Left kidney (tissue), 8 donors: ENCODE data around the gene RCBTB1. TPM values are rescaled to one million over a fixed set of nuclear protein-coding genes. Genes with fewer than 3 reads are reported as not detected.
A peak's percentile ranks its signal among the peaks of the same experiment; 100 is the strongest.
"Not testable (repeated sequence)": the region's sequence is repeated elsewhere in the genome, so short reads cannot be mapped to it uniquely, and the experiment has no call there.

ENCODE experiments used
- DNase-seq: peaks from one replicate; pipeline ENCODE4 v3.0.0-alpha.2; 2013
- long read RNA-seq, 8 donors: transcript quantifications; one replicate each; lab custom pipeline, GENCODE V29; 2026
- polyA plus RNA-seq: library from polyadenylated mRNA; unstranded; fragments of 120-200 nt; gene quantifications from one replicate; pipeline ENCODE4 v1.2.1, GENCODE V29; 2013; ENCODE audit not compliant: insufficient read length

Gene RCBTB1
- 53.1 TPM for polyA plus RNA-seq
- long read RNA-seq, donor 1, full-length matches to known transcripts = 5 of 5 reads
- long read RNA-seq, donor 1, partial matches to known transcripts = 0 of 5 reads
- long read RNA-seq, donor 1, other reads (novel, unspliced or antisense) = 0 of 5 reads
- long read RNA-seq, donor 2, full-length matches to known transcripts = 4 of 4 reads
- long read RNA-seq, donor 2, partial matches to known transcripts = 0 of 4 reads
- long read RNA-seq, donor 2, other reads (novel, unspliced or antisense) = 0 of 4 reads
- long read RNA-seq, donor 3, full-length matches to known transcripts = 3 of 3 reads
- long read RNA-seq, donor 3, partial matches to known transcripts = 0 of 3 reads
- long read RNA-seq, donor 3, other reads (novel, unspliced or antisense) = 0 of 3 reads
- long read RNA-seq, donor 4 = 0 reads
- long read RNA-seq, donor 5, full-length matches to known transcripts = 9 of 9 reads
- long read RNA-seq, donor 5, partial matches to known transcripts = 0 of 9 reads
- long read RNA-seq, donor 5, other reads (novel, unspliced or antisense) = 0 of 9 reads
- long read RNA-seq, donor 6, full-length matches to known transcripts = 9 of 9 reads
- long read RNA-seq, donor 6, partial matches to known transcripts = 0 of 9 reads
- long read RNA-seq, donor 6, other reads (novel, unspliced or antisense) = 0 of 9 reads
- long read RNA-seq, donor 7, full-length matches to known transcripts = 9 of 9 reads
- long read RNA-seq, donor 7, partial matches to known transcripts = 0 of 9 reads
- long read RNA-seq, donor 7, other reads (novel, unspliced or antisense) = 0 of 9 reads
- long read RNA-seq, donor 8, full-length matches to known transcripts = 5 of 5 reads
- long read RNA-seq, donor 8, partial matches to known transcripts = 0 of 5 reads
- long read RNA-seq, donor 8, other reads (novel, unspliced or antisense) = 0 of 5 reads

DNA sequence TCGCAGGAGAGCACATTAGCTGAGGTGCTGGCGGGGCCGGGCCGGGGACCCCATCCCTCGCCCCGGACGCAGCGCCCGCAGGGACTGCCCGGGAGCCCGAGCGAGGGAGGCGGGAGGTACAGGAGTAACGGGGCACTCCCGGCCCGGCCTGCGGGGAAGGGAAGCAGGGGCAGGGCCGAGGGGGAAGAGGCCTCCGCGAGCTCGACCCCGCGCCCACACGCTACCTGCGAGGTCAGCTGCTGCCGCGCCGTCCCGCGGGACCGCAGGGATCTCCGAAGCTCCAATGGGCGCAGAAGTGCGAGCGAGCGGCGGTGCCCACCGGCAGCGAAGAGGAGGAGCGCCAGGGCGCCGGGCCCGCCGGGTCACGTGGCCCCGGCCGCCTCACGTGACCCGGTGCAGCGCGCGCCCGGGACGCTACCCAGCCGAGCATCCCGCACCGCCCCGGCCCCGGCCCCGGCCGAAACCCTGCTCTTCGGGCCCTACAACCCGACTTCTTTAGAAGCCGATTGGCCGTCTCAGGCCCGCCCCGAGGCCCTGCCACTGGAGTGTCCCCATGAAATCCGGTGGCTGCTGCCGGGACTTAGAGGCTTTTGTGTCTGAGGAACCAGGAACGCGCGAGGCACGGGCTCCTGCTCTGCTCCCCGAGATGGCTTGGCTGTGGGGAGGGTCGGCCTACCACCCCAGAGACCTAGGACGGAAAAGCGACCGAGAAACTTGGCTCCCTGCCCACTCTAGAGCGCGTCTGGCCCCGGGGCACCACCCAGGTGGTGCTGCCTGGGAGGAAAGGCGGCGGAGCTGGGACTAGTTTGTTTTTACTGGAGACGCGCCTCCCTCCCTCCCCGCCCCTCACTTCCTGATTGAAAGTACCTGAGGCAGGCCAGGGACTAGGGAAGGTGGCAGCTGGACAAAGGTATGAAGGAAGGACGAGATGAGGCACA is at the start of gene RCBTB1:
RCBTB1 (minus strand) TSS at position 339 of the 938 bp plus-strand sequence. CDS start 18,279 bp downstream, outside the sequence.
- peak; percentile 65 for DNase-seq

DNA sequence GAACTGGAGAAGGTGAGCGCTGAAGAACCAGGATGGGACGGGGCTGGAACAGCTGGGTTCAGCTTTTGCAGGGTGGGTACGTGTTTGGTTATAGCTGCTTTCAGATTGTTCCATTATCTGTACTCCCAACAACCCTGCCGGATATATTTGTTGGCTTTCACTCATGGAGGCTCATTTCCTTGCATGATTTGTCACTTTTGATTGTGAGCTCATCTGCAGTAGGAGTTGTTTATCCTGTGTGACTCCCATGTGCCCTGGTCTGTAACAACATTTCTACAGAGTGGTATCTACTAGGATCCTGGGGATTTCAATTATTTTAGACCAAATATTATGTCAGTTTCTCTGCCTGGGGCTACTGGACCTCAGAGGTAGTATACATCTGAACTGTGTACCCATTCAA is 48.4 kb upstream of the RCBTB1 start:
- no peak for DNase-seq

DNA sequence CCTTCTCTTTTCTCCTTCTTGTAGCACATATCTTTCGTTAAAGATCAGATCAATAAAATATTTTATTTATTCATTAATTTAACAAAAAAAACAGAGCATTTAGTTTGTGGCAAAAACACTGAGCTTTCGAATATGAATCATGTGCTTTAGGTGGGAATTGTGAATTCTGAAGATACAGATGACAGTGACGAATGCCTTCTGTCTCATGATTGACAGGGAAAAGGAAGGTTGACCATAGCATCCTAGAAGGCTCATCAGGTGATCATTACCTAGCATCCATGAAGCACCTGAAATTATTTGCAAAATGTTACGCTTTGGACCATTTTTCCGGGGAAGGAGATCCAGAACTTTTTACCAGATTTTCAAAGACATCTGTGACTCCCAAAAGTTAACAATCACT is 46.8 kb upstream of the RCBTB1 start:
- no peak for DNase-seq

DNA sequence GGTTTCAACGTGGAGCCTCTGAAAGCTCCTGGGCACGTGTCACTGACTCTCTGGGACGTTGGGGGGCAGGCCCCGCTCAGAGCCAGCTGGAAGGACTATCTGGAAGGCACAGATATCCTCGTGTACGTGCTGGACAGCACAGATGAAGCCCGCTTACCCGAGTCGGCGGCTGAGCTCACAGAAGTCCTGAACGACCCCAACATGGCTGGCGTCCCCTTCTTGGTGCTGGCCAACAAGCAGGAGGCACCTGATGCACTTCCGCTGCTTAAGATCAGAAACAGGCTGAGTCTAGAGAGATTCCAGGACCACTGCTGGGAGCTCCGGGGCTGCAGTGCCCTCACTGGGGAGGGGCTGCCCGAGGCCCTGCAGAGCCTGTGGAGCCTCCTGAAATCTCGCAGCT is 45.2 kb upstream of the RCBTB1 start:
- DNase-seq = no peak

DNA sequence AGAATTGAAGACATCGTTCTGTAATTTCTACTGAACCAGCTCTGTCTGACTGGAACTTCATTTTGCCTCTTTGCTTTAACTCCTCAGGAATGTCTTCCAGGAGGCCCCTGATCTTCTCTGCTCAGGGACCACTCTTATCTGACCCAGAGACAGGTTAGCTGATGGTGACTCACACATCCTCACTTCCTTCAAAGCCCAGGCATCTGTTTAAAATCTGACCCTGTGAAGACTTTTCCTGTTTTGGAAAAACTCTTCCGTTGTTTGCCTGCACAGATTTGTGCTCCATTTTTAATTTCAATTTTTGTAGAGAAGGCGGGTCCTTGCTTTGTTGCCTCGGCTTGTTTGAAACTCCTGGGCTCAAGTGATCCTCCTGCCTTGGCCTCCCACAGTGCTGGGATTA is 44.6 kb upstream of the RCBTB1 start:
- DNase-seq = no peak

DNA sequence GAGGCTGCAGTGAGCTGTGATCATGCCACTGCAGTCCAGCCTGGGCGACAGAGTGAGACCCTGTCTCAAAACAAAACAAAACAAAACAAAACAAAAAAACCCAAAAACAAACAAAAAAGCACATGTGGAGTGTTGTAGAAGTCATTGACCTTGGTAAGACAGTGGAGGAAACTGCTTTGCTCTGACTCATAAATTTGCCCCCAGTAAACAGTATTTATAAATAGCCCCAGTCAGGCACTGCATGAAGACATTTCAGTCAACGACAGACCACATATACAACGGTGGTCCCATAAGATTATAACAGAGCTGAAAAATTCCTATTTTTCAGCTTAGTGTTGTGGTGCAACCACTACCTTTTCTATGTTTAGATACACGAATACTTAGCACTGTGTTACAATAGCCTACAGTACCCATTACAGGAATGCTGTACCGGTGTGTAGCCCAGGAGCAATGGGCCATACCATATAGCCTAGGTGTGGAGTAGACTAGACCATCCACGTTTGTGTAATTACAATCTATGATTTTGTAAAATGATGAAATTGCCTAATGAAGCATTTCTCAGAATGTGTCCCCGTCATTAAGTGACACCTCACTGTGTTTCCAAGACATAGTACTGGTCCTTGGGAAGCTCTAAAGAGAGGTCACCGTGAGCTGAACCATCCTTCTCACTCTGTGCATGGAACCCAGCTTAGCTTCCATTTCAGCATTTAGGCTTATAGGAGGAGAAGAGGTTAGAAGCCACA is 44.0 kb upstream of the RCBTB1 start:
- no peak for DNase-seq

DNA sequence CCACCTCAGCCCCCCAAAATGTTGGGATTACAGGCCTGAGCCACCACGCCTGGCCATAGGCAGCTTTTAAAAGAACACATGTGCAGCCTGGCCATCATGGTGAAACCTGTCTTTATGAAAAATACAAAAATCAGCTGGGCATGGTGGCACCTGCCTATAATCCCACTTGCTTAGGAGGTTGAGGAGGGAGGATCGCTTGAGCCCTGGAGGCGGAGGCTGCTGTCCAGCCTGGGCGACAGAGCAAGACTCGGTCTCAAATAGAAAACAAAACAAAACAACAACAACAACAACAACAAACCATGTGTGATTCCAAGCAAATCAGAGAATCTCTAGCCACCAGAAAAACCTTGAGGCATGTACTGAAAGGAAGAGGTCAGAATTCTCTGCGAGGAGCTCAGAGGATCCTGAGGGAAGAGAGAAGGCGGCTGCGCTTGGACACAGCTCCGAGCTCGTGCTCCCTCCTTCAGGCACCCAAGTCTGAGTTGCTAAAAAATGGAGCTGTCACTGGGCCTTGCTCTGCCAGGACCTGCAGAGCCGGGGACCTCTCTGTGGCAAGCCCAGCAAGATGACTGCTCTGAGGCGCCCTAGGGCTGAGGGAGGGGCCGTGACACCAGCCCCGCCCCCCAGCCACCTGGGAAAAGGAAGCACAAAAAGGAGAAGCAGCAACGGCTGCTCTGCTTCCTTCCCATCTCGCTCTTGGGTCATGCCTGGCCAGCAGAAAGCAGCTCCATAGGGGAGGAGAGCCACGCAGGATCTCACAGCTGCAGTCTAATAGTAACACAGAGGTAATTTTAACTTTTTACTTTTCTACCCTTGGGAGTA is 42.7 kb upstream of the RCBTB1 start, which contains the start of gene ARL11:
ARL11 (plus strand) TSS at position 677 of the 822 bp plus-strand sequence. CDS start 1,941 bp downstream, outside the sequence.
- DNase-seq = no peak

DNA sequence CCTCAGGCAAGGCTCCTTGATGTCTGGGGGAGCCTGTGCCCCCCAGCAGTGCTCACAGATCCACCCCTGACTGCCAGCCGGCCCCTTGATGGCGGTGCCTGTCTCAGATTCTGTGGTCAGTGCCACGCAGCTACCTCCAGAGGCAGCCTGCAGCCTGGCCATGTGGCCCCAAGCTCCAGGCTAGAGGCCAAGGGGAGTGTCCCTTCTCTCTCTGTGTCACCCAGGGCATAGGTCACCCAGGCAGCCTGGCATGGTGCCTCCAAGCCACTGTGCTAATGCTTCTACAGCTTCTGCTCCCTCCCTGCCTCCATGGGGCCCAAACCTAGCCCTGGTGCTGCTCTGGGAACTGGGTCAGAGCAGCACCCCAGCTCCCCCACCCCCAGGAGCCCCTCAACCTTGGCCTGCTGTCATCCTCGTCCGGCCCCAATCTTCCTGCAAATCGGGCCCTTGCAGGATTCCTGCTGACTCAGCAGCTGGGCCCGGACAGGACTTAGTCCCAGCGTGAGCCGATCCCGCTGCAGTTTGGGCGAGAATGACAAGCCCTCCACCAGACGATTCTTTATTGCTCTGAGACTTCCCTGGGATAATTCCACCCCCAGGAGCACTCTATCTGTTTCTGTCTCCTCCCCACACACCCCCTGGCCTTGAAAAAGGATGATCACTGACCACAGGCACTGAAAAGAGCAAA is 40.2 kb upstream of the RCBTB1 start:
- no peak for DNase-seq

DNA sequence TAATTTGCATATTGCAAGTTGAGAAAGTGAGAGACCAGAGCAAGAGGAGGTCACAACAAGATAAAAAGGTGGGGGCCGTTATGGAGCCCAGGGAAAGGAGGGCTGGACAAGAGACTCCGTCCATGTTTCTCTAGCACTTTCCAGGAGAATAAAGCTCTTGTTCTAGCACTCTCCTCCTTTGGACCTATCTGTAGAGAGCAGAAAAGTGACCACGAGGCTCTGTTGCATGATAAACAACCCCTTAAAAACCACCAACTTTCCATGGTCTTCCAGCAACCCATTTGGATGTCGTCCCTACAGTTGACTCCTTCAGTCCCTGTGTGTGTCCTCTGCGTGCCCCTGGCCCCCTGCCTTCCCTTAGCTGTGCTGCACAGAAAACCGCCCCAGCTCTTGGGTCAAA is 38.9 kb upstream of the RCBTB1 start:
- no peak for DNase-seq

DNA sequence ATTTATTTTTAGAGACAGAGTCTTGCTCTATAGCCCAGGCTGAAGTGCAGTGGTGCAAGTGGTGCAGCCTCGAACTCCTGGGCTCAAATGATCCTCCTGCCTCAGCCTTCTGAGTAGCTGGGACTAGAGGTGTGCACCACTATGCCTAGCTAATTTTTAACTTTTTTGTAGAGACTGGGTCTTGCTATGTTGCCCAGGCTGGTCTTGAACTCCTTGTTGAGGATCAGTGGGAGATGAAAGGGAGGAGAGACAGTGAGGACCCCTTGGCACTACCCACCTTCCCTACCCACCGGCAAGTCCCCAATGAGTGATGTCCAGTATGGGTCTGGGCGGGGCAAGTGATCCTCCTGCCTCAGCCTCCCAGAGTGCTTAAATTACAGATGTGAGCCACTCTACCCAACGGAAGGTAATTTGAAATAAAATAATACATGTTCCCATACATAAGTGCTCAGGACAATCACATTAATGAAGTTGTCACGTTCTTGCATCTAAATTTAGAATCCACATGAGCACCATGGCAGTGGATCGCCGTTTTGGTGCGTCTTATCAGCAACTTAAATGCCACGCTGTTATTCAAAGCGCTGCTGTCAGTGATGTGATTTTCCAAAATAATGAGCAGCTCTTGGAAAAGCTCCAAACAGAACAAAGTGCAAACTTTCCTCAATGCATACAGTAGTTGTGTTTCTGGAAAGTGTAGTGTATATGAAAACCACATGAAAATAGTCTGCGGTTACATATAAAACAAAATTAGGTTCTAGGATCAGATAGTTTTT is 37.0 kb upstream of the RCBTB1 start:
- no peak for DNase-seq

DNA sequence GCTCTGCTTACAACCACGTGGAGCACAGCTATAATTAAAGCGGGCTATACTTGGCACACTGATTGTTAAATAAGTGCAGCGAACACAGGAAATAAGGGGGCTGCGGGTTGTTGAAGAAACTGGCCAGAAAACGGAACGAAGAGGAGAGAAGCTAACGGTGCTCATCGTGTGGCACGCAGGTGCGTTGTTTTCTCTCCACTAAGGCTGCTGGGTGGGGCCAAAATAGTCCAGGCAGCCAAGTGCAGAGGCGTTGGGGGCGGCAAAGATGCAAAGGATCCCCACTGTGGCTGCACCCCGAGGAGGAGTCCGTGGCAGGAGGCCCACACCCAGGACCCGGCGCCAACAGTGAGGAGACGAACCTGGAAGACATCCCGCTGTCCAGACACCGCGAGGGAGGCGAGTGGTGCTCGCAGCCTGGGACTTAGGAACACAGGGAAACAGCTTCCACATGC is 34.8 kb upstream of the RCBTB1 start:
- no peak for DNase-seq

DNA sequence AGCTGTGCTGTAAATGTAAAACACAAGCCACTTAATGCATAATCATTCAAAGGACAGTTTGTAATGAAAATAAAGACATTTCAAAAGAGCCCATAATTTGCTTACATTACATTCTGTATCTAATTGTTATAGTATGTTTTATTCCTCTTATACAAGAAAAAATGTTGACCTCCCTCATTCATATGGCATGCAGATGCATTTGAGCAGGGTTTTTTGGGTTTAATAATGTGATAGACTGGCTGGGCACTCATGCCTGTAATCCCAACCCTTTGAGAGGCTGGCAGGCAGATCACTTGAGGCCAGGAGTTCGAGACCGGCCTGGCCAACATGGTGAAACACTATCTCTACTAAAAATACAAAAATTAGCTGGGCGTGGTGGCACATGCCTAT is 31.3 kb upstream of the RCBTB1 start:
- no peak for DNase-seq

DNA sequence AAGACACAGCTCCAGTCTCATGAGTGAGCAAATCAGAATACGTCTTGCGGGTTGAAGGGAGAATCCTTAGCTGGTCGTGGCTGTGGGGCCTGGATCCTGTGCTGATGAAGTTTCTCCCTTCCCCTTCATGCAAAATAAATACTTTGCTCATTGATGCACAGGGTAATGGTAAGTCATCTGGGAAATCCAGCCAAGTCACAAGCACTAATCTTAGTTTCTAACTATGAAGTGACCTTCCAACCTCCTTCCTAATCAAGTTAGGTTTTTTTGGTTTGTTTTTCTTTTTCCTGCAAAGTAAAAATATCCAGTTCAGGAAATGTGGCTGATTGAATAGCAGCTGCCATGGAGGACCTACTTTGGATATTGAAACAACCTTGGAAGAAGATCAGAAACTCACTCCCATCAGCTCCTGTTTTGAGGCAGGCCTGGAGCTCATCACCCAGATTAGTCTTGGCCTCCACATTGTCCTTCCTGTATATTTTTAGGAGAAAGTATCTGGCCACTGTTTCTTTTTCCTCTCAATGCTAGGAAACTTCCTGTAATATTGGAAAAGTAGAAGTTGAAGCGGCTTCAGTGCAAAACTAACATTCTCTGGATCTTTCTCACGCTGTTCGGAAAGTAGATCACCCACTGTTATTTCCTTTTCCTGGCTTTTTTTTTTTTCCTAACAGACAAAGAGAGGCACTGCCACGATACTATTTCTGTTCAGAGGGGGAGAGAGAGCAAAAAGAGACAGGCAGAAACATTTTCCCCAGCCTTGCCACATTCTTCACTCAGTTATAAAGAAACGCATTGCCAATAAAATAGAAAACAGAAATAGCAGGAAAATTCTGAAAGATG is 30.7 kb upstream of the RCBTB1 start:
- DNase-seq = no peak

DNA sequence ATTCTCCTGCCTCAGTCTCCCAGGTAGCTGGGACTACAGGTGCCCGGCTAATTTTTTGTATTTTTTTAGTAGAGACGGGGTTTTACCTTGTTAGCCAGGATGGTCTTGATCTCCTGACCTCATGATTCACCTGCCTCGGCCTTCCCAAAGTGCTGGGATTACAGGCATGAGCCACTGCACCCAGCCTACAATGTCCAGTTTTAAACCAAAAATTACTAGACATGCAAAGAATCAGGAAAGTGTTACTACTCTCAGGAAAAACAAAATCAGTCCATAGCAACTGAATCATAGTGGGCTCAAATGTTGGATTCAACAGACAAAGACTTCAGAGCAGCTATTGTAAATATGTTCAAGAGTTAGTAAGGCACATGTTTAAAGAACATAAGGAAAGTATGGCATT is 26.7 kb upstream of the RCBTB1 start:
- DNase-seq = not testable (repeated sequence)

DNA sequence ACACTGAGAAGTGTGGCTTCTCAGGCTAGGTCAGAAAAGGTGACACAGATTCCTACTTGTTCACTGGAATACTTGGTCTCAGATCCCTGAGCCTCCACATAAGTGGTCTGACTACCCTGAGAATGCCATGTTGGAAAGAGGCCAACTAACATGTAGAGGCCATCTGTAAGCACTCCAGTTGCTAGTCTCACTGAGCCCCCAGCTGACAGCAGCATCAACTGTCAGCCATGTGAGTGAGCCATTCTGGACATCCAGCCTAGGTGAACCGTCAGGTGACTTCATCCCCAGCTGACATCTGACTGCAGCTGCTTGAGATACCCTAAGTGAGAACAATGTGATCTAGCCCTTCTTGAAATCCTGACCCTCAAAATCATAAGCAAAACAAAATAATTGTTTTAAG is 24.8 kb upstream of the RCBTB1 start:
- DNase-seq = no peak

DNA sequence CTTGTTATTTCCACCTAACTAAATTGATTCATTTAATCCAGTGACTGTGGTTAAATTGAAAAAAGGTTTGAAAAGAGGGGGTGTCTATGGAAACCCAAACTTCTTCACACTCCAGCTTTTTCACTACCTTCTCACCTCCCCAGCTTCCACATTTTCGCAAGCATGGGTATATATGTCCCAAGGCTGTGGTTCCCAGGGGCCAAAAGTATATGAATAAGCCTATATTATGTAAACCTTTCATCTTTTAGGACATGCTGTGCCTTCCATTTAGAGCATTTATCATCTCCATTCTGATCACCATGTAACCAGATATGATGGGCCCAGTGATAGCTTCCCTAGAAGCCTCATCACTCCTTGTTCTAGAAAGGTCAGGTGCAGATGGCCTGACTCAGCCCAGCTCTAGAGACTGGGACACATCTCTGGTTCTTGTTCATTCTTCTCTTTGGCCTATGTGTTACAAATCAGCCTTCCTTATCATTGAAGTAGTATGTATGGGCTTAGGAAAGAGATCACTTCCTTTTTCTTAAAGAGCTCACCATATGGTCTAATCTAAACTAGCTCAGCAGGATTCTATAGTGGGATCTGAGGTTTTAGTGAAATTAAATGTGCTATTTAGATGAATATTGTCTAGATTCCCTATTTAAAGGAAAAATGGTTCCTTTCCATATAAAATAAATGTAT is 23.4 kb upstream of the RCBTB1 start:
- no peak for DNase-seq

DNA sequence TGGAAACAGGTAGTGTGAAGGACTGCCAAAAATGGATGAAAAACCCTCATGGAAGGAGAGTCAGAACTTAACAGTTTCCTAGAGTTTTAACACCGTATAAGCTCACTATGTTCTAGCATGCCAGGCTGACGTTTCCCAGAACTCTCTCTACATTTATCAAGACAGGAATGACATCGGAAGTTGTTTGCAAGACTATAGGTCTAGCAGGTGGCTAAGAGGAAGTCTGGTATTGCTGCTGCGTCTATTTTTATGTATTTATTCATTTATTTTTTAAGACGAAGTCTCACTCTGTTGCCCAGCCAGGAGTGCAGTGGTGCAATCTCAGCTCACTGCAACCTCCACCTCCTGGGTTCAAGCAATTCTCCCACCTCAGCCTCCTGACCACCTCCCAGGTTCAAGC is 22.4 kb upstream of the RCBTB1 start:
- no peak for DNase-seq
